ENCODE data around the gene RASSF3. TPM values are rescaled to one million over a fixed set of nuclear protein-coding genes. Genes with fewer than 3 reads are reported as not detected.

The RASSF3 gene
- total RNA-seq, 1 donor from 2014 or later: 29.5 TPM

DNA sequence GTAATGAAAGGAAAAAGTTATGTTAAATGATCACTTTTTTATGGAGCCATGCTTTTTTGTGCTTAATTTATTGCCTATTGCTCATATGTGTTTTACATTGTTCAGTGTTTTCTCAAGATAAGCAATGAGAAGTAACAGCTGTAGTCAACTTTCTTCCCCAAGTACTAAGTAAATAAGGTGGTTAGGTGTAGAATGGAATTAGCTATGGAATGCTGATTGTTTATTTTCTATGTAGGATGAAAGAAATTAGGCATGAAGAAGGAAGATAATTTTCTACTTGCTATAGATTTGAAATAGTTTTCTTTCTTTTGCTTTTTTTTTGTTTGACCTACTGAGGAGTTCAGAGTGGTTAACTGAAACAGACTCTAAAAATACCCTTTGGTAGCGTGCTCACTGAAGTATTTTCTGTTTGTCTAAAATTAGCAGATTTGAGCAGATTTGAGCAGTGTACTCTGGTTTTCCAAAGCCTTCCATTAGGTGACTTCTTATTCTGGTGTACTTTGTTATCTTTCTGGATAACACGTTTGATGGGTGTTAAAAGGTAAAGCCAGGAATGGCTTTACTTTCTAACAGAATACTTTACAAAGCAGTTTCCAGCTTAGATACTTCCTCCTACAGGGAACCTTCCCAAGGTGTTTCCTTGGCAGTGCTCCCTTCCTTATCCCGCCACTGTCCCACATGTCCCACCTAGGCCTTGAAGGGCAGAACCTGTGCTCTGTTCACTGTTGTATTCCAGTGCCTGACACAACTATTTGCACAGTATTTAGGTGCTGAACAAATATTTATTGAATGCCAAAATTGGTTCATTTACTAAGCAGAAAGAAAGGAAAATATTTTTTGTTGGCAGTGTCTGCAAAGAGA lies 56.0 kb downstream of the RASSF3 start:
- DNase-seq (ENCODE audit: extremely low spot score in 2 of 2): no peak
- Histone ChIP-seq H3K4me3 (no peak overlapping the region), H3K36me3 (no peaks in the 10 kb centered on the region), H3K4me1 (peaks cover 57% of the 10 kb centered on the region), H3K27me3 (no peaks in the 10 kb centered on the region), H3K27ac (peak overlapping the region; percentile 15), H3K9me3 (no peaks in the 10 kb centered on the region)
- intact Hi-C loops (cut with DNase I): no loop called here
- TF ChIP-seq, protein P1, sequence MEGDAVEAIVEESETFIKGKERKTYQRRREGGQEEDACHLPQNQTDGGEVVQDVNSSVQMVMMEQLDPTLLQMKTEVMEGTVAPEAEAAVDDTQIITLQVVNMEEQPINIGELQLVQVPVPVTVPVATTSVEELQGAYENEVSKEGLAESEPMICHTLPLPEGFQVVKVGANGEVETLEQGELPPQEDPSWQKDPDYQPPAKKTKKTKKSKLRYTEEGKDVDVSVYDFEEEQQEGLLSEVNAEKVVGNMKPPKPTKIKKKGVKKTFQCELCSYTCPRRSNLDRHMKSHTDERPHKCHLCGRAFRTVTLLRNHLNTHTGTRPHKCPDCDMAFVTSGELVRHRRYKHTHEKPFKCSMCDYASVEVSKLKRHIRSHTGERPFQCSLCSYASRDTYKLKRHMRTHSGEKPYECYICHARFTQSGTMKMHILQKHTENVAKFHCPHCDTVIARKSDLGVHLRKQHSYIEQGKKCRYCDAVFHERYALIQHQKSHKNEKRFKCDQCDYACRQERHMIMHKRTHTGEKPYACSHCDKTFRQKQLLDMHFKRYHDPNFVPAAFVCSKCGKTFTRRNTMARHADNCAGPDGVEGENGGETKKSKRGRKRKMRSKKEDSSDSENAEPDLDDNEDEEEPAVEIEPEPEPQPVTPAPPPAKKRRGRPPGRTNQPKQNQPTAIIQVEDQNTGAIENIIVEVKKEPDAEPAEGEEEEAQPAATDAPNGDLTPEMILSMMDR (IDR thresholded peaks at IDR 0.05): no peak
- no peak for TF ChIP-seq POLR2A (IDR thresholded peaks at IDR 0.05)
- TF ChIP-seq POLR2AphosphoS5 (IDR thresholded peaks at IDR 0.05; ENCODE audit: insufficient read depth in 1 of 2, low read depth in 1 of 2): no peak

- H3K9me3 ChIP-seq: no peaks in the 10 kb centered on the region
- no peaks in the 10 kb centered on the region for H3K36me3 ChIP-seq
- H3K27ac ChIP-seq: no peak overlapping the region
- H3K4me3 ChIP-seq: no peak overlapping the region
- DNase-seq (ENCODE audit: extremely low spot score in 2 of 2): no peak
- H3K4me1 ChIP-seq: peaks cover 69% of the 10 kb centered on the region
- intact Hi-C loops (cut with DNase I): no loop called here
- H3K27me3 ChIP-seq: no peaks in the 10 kb centered on the region
- TF ChIP-seq POLR2AphosphoS5 (IDR thresholded peaks at IDR 0.05; ENCODE audit: insufficient read depth in 1 of 2, low read depth in 1 of 2) (no peak), POLR2A (IDR thresholded peaks at IDR 0.05) (no peak)
Measured at GRCh38 chr12:64667793-64668192, 57.5 kb downstream of the RASSF3 start.

DNA sequence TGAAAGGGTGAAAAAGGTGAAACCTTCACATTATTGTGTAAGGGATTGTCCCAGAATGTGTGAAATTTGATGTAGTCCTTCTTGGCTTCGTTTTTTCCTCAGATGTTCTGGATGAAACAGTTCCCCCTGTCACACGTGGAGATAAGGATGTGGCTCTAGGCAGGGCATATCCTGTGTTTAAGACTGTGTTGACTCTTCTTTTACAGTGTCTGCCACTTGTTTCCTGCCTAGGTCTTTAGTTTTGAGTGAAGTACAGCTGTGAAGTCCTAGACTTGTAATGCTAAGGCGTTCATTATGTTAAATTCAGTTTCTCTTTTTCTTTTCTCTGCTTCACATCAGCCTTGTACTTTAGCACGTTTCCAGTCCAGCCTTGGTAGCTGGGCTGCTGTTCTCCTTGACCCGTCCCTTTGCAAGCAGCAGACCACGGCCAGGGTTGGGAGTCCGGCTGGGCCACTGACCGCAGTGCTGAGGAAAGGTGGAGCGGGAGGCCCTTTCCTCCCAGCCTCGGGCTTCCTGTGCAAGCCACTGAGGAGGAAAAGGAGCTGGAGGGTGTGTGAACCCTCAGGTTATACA lies 59.1 kb downstream of the RASSF3 start:
- peak overlapping the region; percentile 13 for H3K27ac ChIP-seq
- peak overlapping the region in 1 of 2 donors; percentile 10 for H3K4me3 ChIP-seq
- TF ChIP-seq, protein P1 (IDR thresholded peaks at IDR 0.05): no peak
- TF ChIP-seq POLR2A (IDR thresholded peaks at IDR 0.05) (no peak), POLR2AphosphoS5 (IDR thresholded peaks at IDR 0.05; ENCODE audit: insufficient read depth in 1 of 2, low read depth in 1 of 2) (peak in 1 of 2 donors; percentile 65)
- intact Hi-C loops (cut with DNase I): no loop called here
- peaks cover 84% of the 10 kb centered on the region for H3K4me1 ChIP-seq
- H3K36me3 ChIP-seq: no peaks in the 10 kb centered on the region
- DNase-seq (ENCODE audit: extremely low spot score in 2 of 2): no peak
- H3K27me3 ChIP-seq: no peaks in the 10 kb centered on the region
- H3K9me3 ChIP-seq: no peaks in the 10 kb centered on the region

- TF ChIP-seq POLR2AphosphoS5 (IDR thresholded peaks at IDR 0.05; ENCODE audit: insufficient read depth in 1 of 2, low read depth in 1 of 2) (no peak), POLR2A (IDR thresholded peaks at IDR 0.05) (no peak)
- Histone ChIP-seq H3K4me1 (peaks cover 81% of the 10 kb centered on the region), H3K9me3 (no peaks in the 10 kb centered on the region), H3K27me3 (no peaks in the 10 kb centered on the region), H3K27ac (no peak overlapping the region), H3K36me3 (no peaks in the 10 kb centered on the region), H3K4me3 (peak overlapping the region in 1 of 2 donors; percentile 10)
- intact Hi-C loops (cut with DNase I): no loop called here
- DNase-seq (ENCODE audit: extremely low spot score in 2 of 2): no peak
Measured at GRCh38 chr12:64670019-64670418, 59.7 kb downstream of the RASSF3 start.

GRCh38 chr12:64670919-64671639 lies 60.8 kb downstream of the RASSF3 start:
- peaks cover 81% of the 10 kb centered on the region for H3K4me1 ChIP-seq
- DNase-seq (ENCODE audit: extremely low spot score in 2 of 2): no peak
- H3K27ac ChIP-seq: peak overlapping the region; percentile 38
- no peaks in the 10 kb centered on the region for H3K9me3 ChIP-seq
- H3K27me3 ChIP-seq: no peaks in the 10 kb centered on the region
- H3K4me3 ChIP-seq: no peak overlapping the region
- no peaks in the 10 kb centered on the region for H3K36me3 ChIP-seq
- TF ChIP-seq, protein P1 (IDR thresholded peaks at IDR 0.05): no peak
- TF ChIP-seq POLR2A (IDR thresholded peaks at IDR 0.05): no peak
- TF ChIP-seq POLR2AphosphoS5 (IDR thresholded peaks at IDR 0.05; ENCODE audit: insufficient read depth in 1 of 2, low read depth in 1 of 2): no peak
- intact Hi-C loops (cut with DNase I): no loop called here
